T follicular helper cell (primary cell): ENCODE results near the gene HDC.

ENCODE experiments used
- DNase-seq: peaks from one replicate; pipeline ENCODE4 v3.0.0-alpha.2; 2020; ENCODE audit warnings: low read depth
- total RNA-seq, 2 experiments: gene quantifications; one replicate each; lab custom pipeline; 2026; lab: John Stamatoyannopoulos, UW

HDC gene
- 0 to 0.04 reads per million in 2 experiments for total RNA-seq

- no peak for DNase-seq
Observed at GRCh38 chr15:50265620-50266019, at the start of gene HDC. Gene HDC (minus strand): TSS chr15:50265726. CDS start chr15:50265623, 103 bp downstream.

GRCh38 chr15:50312636-50313035 is 47.1 kb upstream of the HDC start:
- DNase-seq = no peak

GRCh38 chr15:50307799-50308198 is 42.3 kb upstream of the HDC start:
- no peak for DNase-seq

GRCh38 chr15:50304836-50305235 is 39.3 kb upstream of the HDC start:
- no peak for DNase-seq

- no peak for DNase-seq
Observed at GRCh38 chr15:50302581-50302980, 37.1 kb upstream of the HDC start.

- DNase-seq = no peak
Observed at GRCh38 chr15:50298340-50298739, 32.8 kb upstream of the HDC start.

GRCh38 chr15:50295966-50296365 is 30.4 kb upstream of the HDC start:
- no peak for DNase-seq

- DNase-seq = no peak
Observed at GRCh38 chr15:50289749-50290148, 24.2 kb upstream of the HDC start.

GRCh38 chr15:50287324-50288116 is 22.0 kb upstream of the HDC start:
- no peak for DNase-seq

GRCh38 chr15:50281427-50281826 is 15.9 kb upstream of the HDC start:
- no peak for DNase-seq

- DNase-seq = no peak
Observed at GRCh38 chr15:50280271-50280670, 14.7 kb upstream of the HDC start.

GRCh38 chr15:50278496-50278895 is 13.0 kb upstream of the HDC start:
- DNase-seq = no peak

GRCh38 chr15:50277370-50277769 is 11.8 kb upstream of the HDC start:
- no peak for DNase-seq

- no peak for DNase-seq
Observed at GRCh38 chr15:50275908-50276307, 10.4 kb upstream of the HDC start.

GRCh38 chr15:50275091-50275490 is 9.6 kb upstream of the HDC start:
- no peak for DNase-seq

GRCh38 chr15:50267577-50267976 is 2.1 kb upstream of the HDC start:
- no peak for DNase-seq

- no peak for DNase-seq
Observed at GRCh38 chr15:50262533-50262932, 3.0 kb downstream of the HDC start.

- no peak for DNase-seq
Observed at GRCh38 chr15:50261981-50262380, 3.5 kb downstream of the HDC start.

- no peak for DNase-seq
Observed at GRCh38 chr15:50260969-50261496, 4.5 kb downstream of the HDC start.

GRCh38 chr15:50259276-50259675 is 6.2 kb downstream of the HDC start:
- no peak for DNase-seq

- DNase-seq = no peak
Observed at GRCh38 chr15:50257924-50258323, 7.6 kb downstream of the HDC start.

- DNase-seq = no peak
Observed at GRCh38 chr15:50257332-50257731, 8.2 kb downstream of the HDC start.

- DNase-seq = no peak
Observed at GRCh38 chr15:50256188-50257041, 9.1 kb downstream of the HDC start.
